Ishikawa (cell line): ENCODE results near the gene KIFC3.

Source experiments
- CEBPB ChIP-seq: IDR thresholded peaks from 2 replicates; pipeline ENCODE4 v1.6.1; 2012
- CREB1 ChIP-seq: IDR thresholded peaks from 2 replicates; pipeline ENCODE4 v1.6.1; 2012; ENCODE audit warnings: low read depth
- EGR1 ChIP-seq: IDR thresholded peaks from 2 replicates; pipeline ENCODE4 v1.6.1; 2012
- EP300 ChIP-seq: IDR thresholded peaks from 2 replicates; pipeline ENCODE4 v1.6.1; 2012; ENCODE audit warnings: borderline replicate concordance
- FOXM1 ChIP-seq: IDR thresholded peaks from 2 replicates; pipeline ENCODE4 v1.6.1; 2012; ENCODE audit warnings: low read depth, borderline replicate concordance
- MAX ChIP-seq: IDR thresholded peaks from 2 replicates; pipeline ENCODE4 v1.6.1; 2012
- NFIC ChIP-seq: IDR thresholded peaks from 2 replicates; pipeline ENCODE4 v1.6.1; 2012
- RAD21 ChIP-seq: IDR thresholded peaks from 2 replicates; pipeline ENCODE4 v1.6.1; 2012; ENCODE audit warnings: low read depth
- REST ChIP-seq: IDR thresholded peaks from 2 replicates; pipeline ENCODE4 v1.6.1; 2012; ENCODE audit warnings: low read depth, mild to moderate bottlenecking
- TAF1 ChIP-seq: IDR thresholded peaks from 2 replicates; pipeline ENCODE4 v1.6.1; 2012; ENCODE audit warnings: low read depth, mild to moderate bottlenecking
- TCF12 ChIP-seq: IDR thresholded peaks from 2 replicates; pipeline ENCODE4 v1.6.1; 2012; ENCODE audit warnings: low read depth
- TEAD4 ChIP-seq: IDR thresholded peaks from 2 replicates; pipeline ENCODE4 v1.6.1; 2012
- YY1 ChIP-seq: IDR thresholded peaks from 2 replicates; pipeline ENCODE4 v1.6.1; 2012; ENCODE audit warnings: low read depth
- ZBTB7A ChIP-seq: IDR thresholded peaks from 2 replicates; pipeline ENCODE4 v1.6.1; 2012; ENCODE audit warnings: low read depth
- TF ChIP-seq, protein P1 (sequence below): IDR thresholded peaks from 2 replicates; pipeline ENCODE4 v1.6.1; 2012

The KIFC3 gene

DNA sequence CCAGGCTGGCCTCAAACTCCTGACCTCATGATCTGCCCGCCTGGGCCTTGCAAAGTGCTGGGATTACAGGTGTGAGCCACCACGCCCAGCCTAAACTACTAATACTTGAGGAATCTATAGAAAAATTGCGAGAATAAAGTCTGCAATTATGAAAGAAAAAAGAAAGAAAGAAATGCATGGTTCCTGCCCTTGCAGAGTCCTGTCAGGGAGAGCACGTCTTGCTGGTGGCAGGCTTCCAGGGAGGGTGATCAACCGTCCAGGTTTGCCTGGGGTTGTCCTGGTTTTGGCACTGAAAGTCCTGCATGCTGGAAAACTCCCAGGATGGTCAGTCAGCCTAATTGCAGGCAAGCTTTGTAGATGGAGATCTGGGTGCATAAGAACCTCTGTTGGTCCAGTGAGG lies 21.5 kb upstream of the KIFC3 start:
- TF ChIP-seq MAX, result no peak
- no peak for TF ChIP-seq RAD21
- 0 out of 2 replicates have a peak, but pooled peaks have one; percentile 10 for TF ChIP-seq EP300
- TF ChIP-seq NFIC, result peak; percentile 73
- TF ChIP-seq EGR1, result no peak
- TF ChIP-seq CREB1, result no peak
- TF ChIP-seq TAF1, result no peak
- no peak for TF ChIP-seq REST
- TF ChIP-seq ZBTB7A, result no peak

DNA sequence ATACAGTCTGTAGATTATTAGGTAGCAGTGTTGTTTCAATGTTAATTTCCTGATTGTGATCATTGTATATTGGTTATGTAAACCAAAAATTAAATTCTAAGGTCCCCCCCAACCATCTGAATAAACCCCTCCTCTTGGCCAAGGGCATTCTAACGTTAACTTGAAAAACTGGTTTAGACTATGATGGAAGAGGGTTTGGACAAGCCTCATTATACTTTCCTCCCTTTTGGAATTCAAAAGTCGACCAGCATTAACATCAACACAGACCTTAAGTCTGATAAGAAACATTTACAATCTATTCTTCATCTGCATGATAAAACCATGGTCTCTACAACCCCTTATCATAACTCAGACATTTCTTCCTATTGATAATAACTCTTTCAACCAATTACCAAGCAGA lies 20.6 kb upstream of the KIFC3 start:
- no peak for TF ChIP-seq NFIC
- no peak for TF ChIP-seq CREB1
- no peak for TF ChIP-seq TAF1
- TF ChIP-seq REST, result no peak
- TF ChIP-seq YY1, result no peak
- no peak for TF ChIP-seq TEAD4
- no peak for TF ChIP-seq EGR1
- no peak for TF ChIP-seq MAX
- no peak for TF ChIP-seq FOXM1
- TF ChIP-seq ZBTB7A, result no peak

DNA sequence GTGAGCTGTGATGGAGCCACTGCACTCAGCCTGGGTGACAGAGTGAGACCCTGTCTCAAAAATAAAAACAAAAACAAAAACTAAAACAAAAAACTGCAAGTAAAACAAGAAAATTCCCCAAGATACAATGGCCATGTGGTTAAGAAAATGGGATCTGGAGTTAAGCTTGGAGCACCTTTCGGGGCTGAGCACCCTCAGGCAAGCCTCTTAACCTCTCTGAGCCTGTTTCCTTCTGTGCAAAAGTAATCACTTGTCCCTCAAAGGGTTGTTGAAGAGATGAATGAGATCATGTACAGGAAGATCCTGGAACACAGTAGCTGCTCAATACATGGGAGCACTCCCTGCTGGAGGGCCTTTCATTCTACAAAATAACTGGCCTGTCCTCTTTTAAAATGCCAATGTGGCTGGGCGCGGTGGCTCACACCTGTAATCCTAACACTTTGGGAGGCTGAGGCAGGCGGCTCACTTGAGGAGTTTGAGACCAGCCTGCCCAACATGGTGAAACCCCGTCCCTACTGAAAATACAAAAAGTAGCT lies 19.8 kb upstream of the KIFC3 start:
- TF ChIP-seq TCF12 (no peak), CREB1 (no peak), MAX (no peak), YY1 (no peak), REST (no peak), FOXM1 (no peak), TAF1 (no peak), TEAD4 (no peak), ZBTB7A (no peak), EGR1 (no peak), RAD21 (no peak), CEBPB (no peak), NFIC (no peak), EP300 (no peak)
- TF ChIP-seq, protein P1, sequence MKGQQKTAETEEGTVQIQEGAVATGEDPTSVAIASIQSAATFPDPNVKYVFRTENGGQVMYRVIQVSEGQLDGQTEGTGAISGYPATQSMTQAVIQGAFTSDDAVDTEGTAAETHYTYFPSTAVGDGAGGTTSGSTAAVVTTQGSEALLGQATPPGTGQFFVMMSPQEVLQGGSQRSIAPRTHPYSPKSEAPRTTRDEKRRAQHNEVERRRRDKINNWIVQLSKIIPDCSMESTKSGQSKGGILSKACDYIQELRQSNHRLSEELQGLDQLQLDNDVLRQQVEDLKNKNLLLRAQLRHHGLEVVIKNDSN, result no peak

GRCh38 chr16:57821149-57821971 lies 19.1 kb upstream of the KIFC3 start:
- TF ChIP-seq YY1 (no peak), CREB1 (no peak), TEAD4 (no peak), EP300 (no peak), CEBPB (no peak), REST (no peak)
